ENCODE data around the gene SLC5A11.

GRCh38 chr16:24919536-24919935 lies 73.8 kb downstream of the SLC5A11 start:
- TF ChIP-seq, protein P1, sequence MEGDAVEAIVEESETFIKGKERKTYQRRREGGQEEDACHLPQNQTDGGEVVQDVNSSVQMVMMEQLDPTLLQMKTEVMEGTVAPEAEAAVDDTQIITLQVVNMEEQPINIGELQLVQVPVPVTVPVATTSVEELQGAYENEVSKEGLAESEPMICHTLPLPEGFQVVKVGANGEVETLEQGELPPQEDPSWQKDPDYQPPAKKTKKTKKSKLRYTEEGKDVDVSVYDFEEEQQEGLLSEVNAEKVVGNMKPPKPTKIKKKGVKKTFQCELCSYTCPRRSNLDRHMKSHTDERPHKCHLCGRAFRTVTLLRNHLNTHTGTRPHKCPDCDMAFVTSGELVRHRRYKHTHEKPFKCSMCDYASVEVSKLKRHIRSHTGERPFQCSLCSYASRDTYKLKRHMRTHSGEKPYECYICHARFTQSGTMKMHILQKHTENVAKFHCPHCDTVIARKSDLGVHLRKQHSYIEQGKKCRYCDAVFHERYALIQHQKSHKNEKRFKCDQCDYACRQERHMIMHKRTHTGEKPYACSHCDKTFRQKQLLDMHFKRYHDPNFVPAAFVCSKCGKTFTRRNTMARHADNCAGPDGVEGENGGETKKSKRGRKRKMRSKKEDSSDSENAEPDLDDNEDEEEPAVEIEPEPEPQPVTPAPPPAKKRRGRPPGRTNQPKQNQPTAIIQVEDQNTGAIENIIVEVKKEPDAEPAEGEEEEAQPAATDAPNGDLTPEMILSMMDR (IDR thresholded peaks at IDR 0.05): no peak
- no peak for TF ChIP-seq POLR2A (IDR thresholded peaks at IDR 0.05)

Data from prostate gland (tissue), 2 donors.